Neuronal stem cell (in vitro differentiated cells): ENCODE data around the gene ZNF106.

ENCODE experiments used
- DNase-seq: peaks from one replicate; pipeline ENCODE4 v3.0.0-alpha.2; 2013; ENCODE audit warnings: low spot score
- H2AFZ ChIP-seq: one replicate; pipeline ENCODE4 v1.6.1; 2013; ENCODE audit warnings: mild to moderate bottlenecking, low read length, inconsistent platforms
- H2AK5ac ChIP-seq: 2 replicates; pipeline ENCODE4 v1.6.1; 2013; ENCODE audit warnings: low read depth, mild to moderate bottlenecking, inconsistent platforms, low read length, moderate library complexity, mixed read lengths
- H2BK120ac ChIP-seq: 2 replicates; pipeline ENCODE4 v1.6.1; 2013; ENCODE audit warnings: low read depth, mild to moderate bottlenecking, inconsistent platforms, low read length, moderate library complexity, mixed read lengths
- H2BK12ac ChIP-seq: one replicate; pipeline ENCODE4 v1.6.1; 2013; ENCODE audit warnings: low read length, inconsistent platforms
- H2BK15ac ChIP-seq: 2 replicates; pipeline ENCODE4 v1.6.1; 2013; ENCODE audit warnings: mild to moderate bottlenecking, low read length, inconsistent platforms, mixed read lengths
- H2BK5ac ChIP-seq: one replicate; pipeline ENCODE4 v1.6.1; 2013; ENCODE audit warnings: inconsistent platforms, mild to moderate bottlenecking, low read length, moderate library complexity
- H3K14ac ChIP-seq: one replicate; pipeline ENCODE4 v1.6.1; 2013; ENCODE audit warnings: low read length, inconsistent platforms
- H3K18ac ChIP-seq: 2 replicates; pipeline ENCODE4 v1.6.1; 2013; ENCODE audit warnings: low read length, inconsistent platforms
- H3K23ac ChIP-seq: 2 replicates; pipeline ENCODE4 v1.6.1; 2013; ENCODE audit warnings: low read depth, mild to moderate bottlenecking, mixed read lengths, low read length, inconsistent platforms; ENCODE audit not compliant: poor library complexity
- H3K27ac ChIP-seq: replicated peaks from 3 replicates; pipeline ENCODE4 v1.5.1; 2013; ENCODE audit warnings: low read length, inconsistent platforms
- H3K27me3 ChIP-seq, 3 experiments: 2 replicates each; pipeline ENCODE4 v1.6.1; 2013; ENCODE audit warnings: low read length in 3 of 3, mild to moderate bottlenecking in 2 of 3, inconsistent platforms in 1 of 3, low read depth in 1 of 3, mixed read lengths in 1 of 3, moderate library complexity in 1 of 3; ENCODE audit not compliant: control insufficient read depth in 3 of 3, insufficient read depth in 3 of 3
- H3K36me3 ChIP-seq, 2 donors: replicated peaks in 1 of 2; 2 replicates each; pipeline ENCODE4 v1.6.1; 2013; ENCODE audit warnings: low read length in 2 of 2; ENCODE audit not compliant: control insufficient read depth in 2 of 2, insufficient read depth in 2 of 2
- H3K4ac ChIP-seq: 2 replicates; pipeline ENCODE4 v1.6.1; 2013; ENCODE audit warnings: inconsistent platforms, mild to moderate bottlenecking, low read length, moderate library complexity
- H3K4me1 ChIP-seq, 2 donors: 1 replicate in 1 of 2; 2 replicates in 1 of 2; pipeline ENCODE4 v1.6.1; 2013; ENCODE audit warnings: low read length in 2 of 2, low read depth in 1 of 2; ENCODE audit not compliant: control insufficient read depth in 2 of 2, insufficient read depth in 1 of 2
- H3K4me2 ChIP-seq: one replicate; pipeline ENCODE4 v1.6.1; 2013; ENCODE audit warnings: mild to moderate bottlenecking, low read length, inconsistent platforms; ENCODE audit not compliant: insufficient read depth, poor library complexity, severe bottlenecking
- H3K4me3 ChIP-seq, 2 donors: 2 replicates each; pipeline ENCODE4 v1.5.1; 2013; ENCODE audit warnings: low read length in 2 of 2, mild to moderate bottlenecking in 2 of 2, inconsistent platforms in 1 of 2, moderate library complexity in 1 of 2
- H3K79me1 ChIP-seq: one replicate; pipeline ENCODE4 v1.6.1; 2013; ENCODE audit warnings: low read depth, mild to moderate bottlenecking, inconsistent platforms, low read length, moderate library complexity
- H3K9ac ChIP-seq: one replicate; pipeline ENCODE4 v1.6.1; 2013; ENCODE audit warnings: mild to moderate bottlenecking, low read depth, low read length, inconsistent platforms; ENCODE audit not compliant: poor library complexity
- H3K9me3 ChIP-seq, 2 donors: replicated peaks in 1 of 2; 2 replicates each; pipeline versions ENCODE3 to v1.6.1; 2013; ENCODE audit warnings: low read length in 2 of 2, mild to moderate bottlenecking in 2 of 2, inconsistent platforms in 1 of 2, low read depth in 1 of 2, mixed read lengths in 1 of 2, moderate library complexity in 1 of 2; ENCODE audit not compliant: control insufficient read depth in 2 of 2, insufficient read depth in 1 of 2
- H4K8ac ChIP-seq: one replicate; pipeline ENCODE4 v1.6.1; 2013; ENCODE audit warnings: low read depth, mild to moderate bottlenecking, inconsistent platforms, low read length, moderate library complexity
- H4K91ac ChIP-seq: one replicate; pipeline ENCODE4 v1.6.1; 2013; ENCODE audit warnings: low read length, low read depth, mild to moderate bottlenecking, inconsistent platforms; ENCODE audit not compliant: poor library complexity
- WGBS, 2 donors: extraction: QIAGEN DNeasy Blood & Tissue Kit; methylation state at CpG; one replicate each; pipeline ENCODE4 v1.1.7; 2013; ENCODE audit warnings: missing lambda C conversion rate in 2 of 2, mixed read lengths in 1 of 2; ENCODE audit not compliant: insufficient read length in 2 of 2, insufficient replicate concordance in 1 of 2; ENCODE audit errors: extremely low coverage in 2 of 2; 5-methylcytosine and 5-hydroxymethylcytosine counted together

Gene ZNF106

GRCh38 chr15:42368096-42368495, 122.8 kb downstream of the ZNF106 start:
- Histone ChIP-seq H3K36me3 (no peaks in the 10 kb centered on the region), H2BK15ac (no peak overlapping the region), H2AK5ac (no peak overlapping the region), H3K27me3 (no peaks in the 10 kb centered on the region), H3K4me1 (no peaks in the 10 kb centered on the region), H3K4me3 (no peak overlapping the region), H3K9ac (no peak overlapping the region), H3K14ac (no peak overlapping the region), H4K91ac (no peak overlapping the region), H3K27ac (no peak overlapping the region), H2BK5ac (no peak overlapping the region), H3K18ac (no peak overlapping the region), H2AFZ (no peak overlapping the region), H2BK12ac (no peak overlapping the region), H3K4ac (no peak overlapping the region), H3K9me3 (peaks cover 0 to 5% of the 10 kb centered on the region in 2 donors), H3K23ac (no peak overlapping the region), H4K8ac (no peak overlapping the region), H2BK120ac (no peak overlapping the region), H3K79me1 (no peaks in the 10 kb centered on the region), H3K4me2 (no peak overlapping the region)
- WGBS, 2 donors: no CpG with 5 or more reads among the region's 3 CpGs
- no peak for DNase-seq

- no peak overlapping the region for H3K4me2 ChIP-seq
- no peaks in the 10 kb centered on the region for H3K79me1 ChIP-seq
- no peak overlapping the region for H3K4ac ChIP-seq
- no peak overlapping the region for H4K8ac ChIP-seq
- peaks cover 0 to 5% of the 10 kb centered on the region in 2 donors for H3K9me3 ChIP-seq
- no peaks in the 10 kb centered on the region for H3K36me3 ChIP-seq
- no peak overlapping the region for H2BK5ac ChIP-seq
- no CpG with 5 or more reads among the region's 5 CpGs for WGBS, 2 donors
- no peak overlapping the region for H3K4me3 ChIP-seq
- H3K18ac ChIP-seq: no peak overlapping the region
- no peaks in the 10 kb centered on the region for H3K4me1 ChIP-seq
- no peak overlapping the region for H4K91ac ChIP-seq
- no peak overlapping the region for H2BK120ac ChIP-seq
- no peak overlapping the region for H3K27ac ChIP-seq
- H2AFZ ChIP-seq: no peak overlapping the region
- H2BK15ac ChIP-seq: no peak overlapping the region
- H2BK12ac ChIP-seq: no peak overlapping the region
- no peak overlapping the region for H3K23ac ChIP-seq
- H2AK5ac ChIP-seq: no peak overlapping the region
- no peak overlapping the region for H3K9ac ChIP-seq
- DNase-seq: no peak
- no peaks in the 10 kb centered on the region for H3K27me3 ChIP-seq
- H3K14ac ChIP-seq: no peak overlapping the region
These were observed 123.9 kb downstream of the ZNF106 start for GRCh38 chr15:42367041-42367440.

- Histone ChIP-seq H3K4me2 (no peak overlapping the region), H3K9me3 (peaks cover 0 to 4% of the 10 kb centered on the region in 2 donors), H2AK5ac (no peak overlapping the region), H3K27me3 (no peaks in the 10 kb centered on the region), H2BK120ac (no peak overlapping the region), H3K23ac (no peak overlapping the region), H3K18ac (no peak overlapping the region), H3K9ac (no peak overlapping the region), H4K91ac (no peak overlapping the region), H2AFZ (no peak overlapping the region), H3K4ac (no peak overlapping the region), H3K36me3 (no peaks in the 10 kb centered on the region), H3K79me1 (no peaks in the 10 kb centered on the region), H2BK12ac (no peak overlapping the region), H3K4me3 (no peak overlapping the region), H4K8ac (no peak overlapping the region), H2BK5ac (no peak overlapping the region), H2BK15ac (no peak overlapping the region), H3K4me1 (no peaks in the 10 kb centered on the region), H3K14ac (no peak overlapping the region), H3K27ac (no peak overlapping the region)
- DNase-seq: no peak
- WGBS, 2 donors: no CpG with 5 or more reads among the region's 5 CpGs
These were observed 124.9 kb downstream of the ZNF106 start for GRCh38 chr15:42365921-42366550.

GRCh38 chr15:42364529-42364928, 126.4 kb downstream of the ZNF106 start:
- Histone ChIP-seq H2BK12ac (no peak overlapping the region), H2BK15ac (no peak overlapping the region), H3K18ac (no peak overlapping the region), H3K27ac (no peak overlapping the region), H2BK120ac (no peak overlapping the region), H2AK5ac (no peak overlapping the region), H3K4ac (no peak overlapping the region), H2BK5ac (no peak overlapping the region), H3K79me1 (no peaks in the 10 kb centered on the region), H3K23ac (no peak overlapping the region), H4K91ac (no peak overlapping the region), H3K4me2 (no peak overlapping the region), H3K4me1 (no peaks in the 10 kb centered on the region), H3K9me3 (no peaks in the 10 kb centered on the region), H3K14ac (no peak overlapping the region), H3K36me3 (no peaks in the 10 kb centered on the region), H2AFZ (no peak overlapping the region), H3K4me3 (no peak overlapping the region), H3K9ac (no peak overlapping the region), H4K8ac (no peak overlapping the region), H3K27me3 (no peaks in the 10 kb centered on the region)
- no peak for DNase-seq
- no CpG with 5 or more reads among the region's 1 CpG for WGBS, 2 donors
